ENCODE data around the gene FAM170B. TPM values are rescaled to one million over a fixed set of nuclear protein-coding genes. Genes with fewer than 3 reads are reported as not detected.

Gene FAM170B
- total and polyA plus RNA-seq, 3 donors from 2014 or later: 1.2 to 11.7 (median 10.5) TPM

DNA sequence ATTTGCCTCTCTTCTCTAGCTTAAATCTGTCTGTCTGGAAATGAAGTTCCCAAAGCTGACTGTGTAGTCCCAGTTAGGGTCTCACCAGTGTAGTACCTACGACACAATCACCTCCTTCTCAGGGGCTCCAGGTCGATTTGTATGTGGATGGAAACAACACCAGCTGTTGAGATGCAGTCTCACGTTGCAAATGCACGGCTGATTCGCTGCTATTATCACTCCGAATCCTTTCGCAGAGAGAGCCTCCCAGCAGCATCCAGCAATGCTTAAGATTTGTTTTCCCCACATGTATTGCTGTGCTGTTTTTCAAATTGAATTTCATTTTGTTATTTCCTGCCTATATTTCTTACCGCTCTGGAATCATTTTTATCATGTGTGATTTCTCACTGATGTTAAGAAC lies 34.8 kb downstream of the FAM170B start:
- DNase-seq: no peak
- H3K4me3 ChIP-seq: no peak overlapping the region
- no peaks in the 10 kb centered on the region for H3K27me3 ChIP-seq
- TF ChIP-seq, protein P1, sequence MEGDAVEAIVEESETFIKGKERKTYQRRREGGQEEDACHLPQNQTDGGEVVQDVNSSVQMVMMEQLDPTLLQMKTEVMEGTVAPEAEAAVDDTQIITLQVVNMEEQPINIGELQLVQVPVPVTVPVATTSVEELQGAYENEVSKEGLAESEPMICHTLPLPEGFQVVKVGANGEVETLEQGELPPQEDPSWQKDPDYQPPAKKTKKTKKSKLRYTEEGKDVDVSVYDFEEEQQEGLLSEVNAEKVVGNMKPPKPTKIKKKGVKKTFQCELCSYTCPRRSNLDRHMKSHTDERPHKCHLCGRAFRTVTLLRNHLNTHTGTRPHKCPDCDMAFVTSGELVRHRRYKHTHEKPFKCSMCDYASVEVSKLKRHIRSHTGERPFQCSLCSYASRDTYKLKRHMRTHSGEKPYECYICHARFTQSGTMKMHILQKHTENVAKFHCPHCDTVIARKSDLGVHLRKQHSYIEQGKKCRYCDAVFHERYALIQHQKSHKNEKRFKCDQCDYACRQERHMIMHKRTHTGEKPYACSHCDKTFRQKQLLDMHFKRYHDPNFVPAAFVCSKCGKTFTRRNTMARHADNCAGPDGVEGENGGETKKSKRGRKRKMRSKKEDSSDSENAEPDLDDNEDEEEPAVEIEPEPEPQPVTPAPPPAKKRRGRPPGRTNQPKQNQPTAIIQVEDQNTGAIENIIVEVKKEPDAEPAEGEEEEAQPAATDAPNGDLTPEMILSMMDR (IDR thresholded peaks at IDR 0.05): no peak
- TF ChIP-seq POLR2A (IDR thresholded peaks at IDR 0.05): no peak
- H3K27ac ChIP-seq: no peak overlapping the region
- intact Hi-C loops (cut with DNase I; ENCODE audit: low total_unique reads): no loop called here
- no peaks in the 10 kb centered on the region for H3K9me3 ChIP-seq
- H3K36me3 ChIP-seq (ENCODE audit: low read depth, missing control alignments): no peaks in the 10 kb centered on the region
- 91 to 94% methylated on average over 8 of the region's 8 CpGs for WGBS, 2 donors
- no peaks in the 10 kb centered on the region for H3K4me1 ChIP-seq

DNA sequence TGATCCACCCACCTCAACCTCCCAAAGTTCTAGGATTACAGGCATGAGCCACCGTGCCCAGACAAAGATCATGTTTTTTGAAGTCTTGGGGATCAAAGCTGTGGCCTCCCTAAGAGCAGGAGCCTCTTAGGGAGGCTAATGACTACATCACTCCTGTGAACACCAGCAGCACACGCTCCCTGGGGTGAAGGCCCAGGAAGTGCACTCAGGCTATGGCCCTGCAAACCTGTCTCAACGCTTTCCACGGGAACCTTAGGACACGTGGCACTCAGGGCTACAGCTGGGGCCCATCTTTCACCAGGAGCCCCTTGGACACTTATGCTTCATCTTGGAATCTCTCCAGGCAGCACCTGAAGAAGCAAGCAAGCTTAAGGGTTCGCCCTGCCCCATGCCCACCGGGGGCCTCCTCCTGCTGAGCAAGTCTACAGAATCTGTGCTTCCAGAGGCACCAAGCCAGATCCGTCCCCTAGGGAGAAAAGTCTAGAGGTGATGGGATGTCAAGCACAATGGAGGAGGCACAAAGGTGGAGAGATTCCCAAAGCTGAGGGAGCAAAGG lies 36.9 kb downstream of the FAM170B start:
- WGBS, 2 donors: 95% methylated on average over 8 of the region's 8 CpGs
- H3K36me3 ChIP-seq (ENCODE audit: low read depth, missing control alignments): no peaks in the 10 kb centered on the region
- H3K4me3 ChIP-seq: no peak overlapping the region
- DNase-seq: no peak
- H3K27me3 ChIP-seq: no peaks in the 10 kb centered on the region
- no peaks in the 10 kb centered on the region for H3K4me1 ChIP-seq
- H3K27ac ChIP-seq: no peak overlapping the region
- intact Hi-C loops (cut with DNase I; ENCODE audit: low total_unique reads): no loop called here
- no peaks in the 10 kb centered on the region for H3K9me3 ChIP-seq
- TF ChIP-seq, protein P1 (IDR thresholded peaks at IDR 0.05): no peak
- TF ChIP-seq POLR2A (IDR thresholded peaks at IDR 0.05): no peak

DNA sequence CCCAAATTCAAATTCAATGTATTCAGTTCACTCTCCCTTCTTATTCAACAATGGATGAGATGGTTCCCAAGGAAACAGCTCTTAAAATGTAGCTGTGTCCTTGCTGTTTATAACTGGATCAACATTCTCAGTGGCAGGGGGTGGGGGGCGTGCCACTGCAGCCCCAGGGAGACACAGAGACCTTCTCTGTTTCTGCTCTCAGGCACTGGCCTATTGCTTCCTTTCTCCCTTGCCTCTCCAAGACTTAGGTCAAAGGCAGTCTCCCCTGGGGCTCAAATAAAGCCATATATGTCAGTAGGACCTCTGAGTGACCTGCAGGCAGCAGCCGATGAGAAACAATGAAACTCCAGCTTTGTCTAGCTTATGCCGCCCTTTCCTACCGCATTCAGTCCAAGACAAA lies 39.2 kb downstream of the FAM170B start:
- H3K4me3 ChIP-seq: no peak overlapping the region
- 85 to 93% methylated on average over 4 of the region's 4 CpGs for WGBS, 2 donors
- H3K27me3 ChIP-seq: no peaks in the 10 kb centered on the region
- peaks cover 7% of the 10 kb centered on the region for H3K4me1 ChIP-seq
- intact Hi-C loops (cut with DNase I; ENCODE audit: low total_unique reads): no loop called here
- no peak for DNase-seq
- no peaks in the 10 kb centered on the region for H3K9me3 ChIP-seq
- H3K27ac ChIP-seq: no peak overlapping the region
- no peaks in the 10 kb centered on the region for H3K36me3 ChIP-seq (ENCODE audit: low read depth, missing control alignments)
- TF ChIP-seq, protein P1 (IDR thresholded peaks at IDR 0.05): no peak
- TF ChIP-seq POLR2A (IDR thresholded peaks at IDR 0.05): no peak

DNA sequence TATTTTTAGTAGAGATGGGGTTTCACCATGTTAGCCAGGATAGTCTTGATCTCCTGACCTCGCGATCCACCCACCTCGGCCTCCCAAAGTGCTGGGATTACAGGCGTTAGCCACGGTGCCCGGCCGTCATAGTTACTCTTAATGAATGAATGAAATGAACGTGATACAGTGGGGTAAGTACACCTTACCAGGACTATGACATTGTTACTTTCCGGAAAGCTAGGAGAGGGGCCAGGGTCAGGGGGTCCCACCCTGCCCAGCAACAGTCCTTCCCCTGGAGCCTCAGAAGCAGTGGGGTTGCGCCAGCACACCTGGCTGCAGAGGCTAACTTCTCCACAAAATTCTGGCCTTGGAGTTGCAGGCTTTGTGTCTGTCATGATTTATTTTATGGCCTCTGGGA lies 39.9 kb downstream of the FAM170B start:
- Histone ChIP-seq H3K4me1 (peaks cover 14% of the 10 kb centered on the region), H3K27ac (no peak overlapping the region), H3K4me3 (no peak overlapping the region), H3K36me3 (ENCODE audit: low read depth, missing control alignments) (no peaks in the 10 kb centered on the region), H3K27me3 (no peaks in the 10 kb centered on the region), H3K9me3 (no peaks in the 10 kb centered on the region)
- intact Hi-C loops (cut with DNase I; ENCODE audit: low total_unique reads): no loop called here
- 93 to 94% methylated on average over 10 of the region's 10 CpGs for WGBS, 2 donors
- TF ChIP-seq POLR2A (IDR thresholded peaks at IDR 0.05): no peak
- TF ChIP-seq, protein P1 (IDR thresholded peaks at IDR 0.05): no peak
- no peak for DNase-seq

DNA sequence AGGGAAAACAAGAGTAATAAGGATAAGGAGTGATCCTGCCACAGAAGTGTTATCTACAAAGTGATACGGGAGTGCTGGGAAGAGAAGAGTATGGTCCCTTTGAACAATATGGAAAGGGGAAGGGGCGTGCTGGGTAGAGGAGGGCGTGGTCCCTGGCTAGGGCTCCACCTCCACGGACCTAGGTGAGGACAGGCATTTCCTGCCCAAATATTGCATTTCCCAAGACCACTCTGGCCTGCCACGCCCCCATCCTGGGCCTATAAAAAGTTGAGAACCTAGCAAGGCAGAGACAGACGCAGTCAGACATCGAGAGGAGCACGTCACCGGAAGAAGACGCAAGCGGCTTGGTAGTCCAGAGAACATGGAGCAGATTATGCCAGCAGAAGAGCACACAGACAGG lies 41.3 kb downstream of the FAM170B start:
- peak overlapping the region in 1 of 2 donors; percentile 5 for H3K4me3 ChIP-seq
- DNase-seq: peak; percentile 39
- H3K9me3 ChIP-seq: no peaks in the 10 kb centered on the region
- H3K36me3 ChIP-seq (ENCODE audit: low read depth, missing control alignments): no peaks in the 10 kb centered on the region
- H3K27me3 ChIP-seq: no peaks in the 10 kb centered on the region
- 77 to 86% methylated on average over 11 of the region's 11 CpGs for WGBS, 2 donors
- intact Hi-C loops (cut with DNase I; ENCODE audit: low total_unique reads): no loop called here
- no peak overlapping the region for H3K27ac ChIP-seq
- TF ChIP-seq, protein P1 (IDR thresholded peaks at IDR 0.05): no peak
- no peak for TF ChIP-seq POLR2A (IDR thresholded peaks at IDR 0.05)
- H3K4me1 ChIP-seq: peaks cover 19% of the 10 kb centered on the region

All from testis (tissue), 3 donors.